Measurements from ENCODE around the gene ATG7. TPM values are rescaled to one million over a fixed set of nuclear protein-coding genes. Genes with fewer than 3 reads are reported as not detected.

The ATG7 gene
- total RNA-seq, 2 donors from 2014 or later = 33.9 to 38.4 TPM

DNA sequence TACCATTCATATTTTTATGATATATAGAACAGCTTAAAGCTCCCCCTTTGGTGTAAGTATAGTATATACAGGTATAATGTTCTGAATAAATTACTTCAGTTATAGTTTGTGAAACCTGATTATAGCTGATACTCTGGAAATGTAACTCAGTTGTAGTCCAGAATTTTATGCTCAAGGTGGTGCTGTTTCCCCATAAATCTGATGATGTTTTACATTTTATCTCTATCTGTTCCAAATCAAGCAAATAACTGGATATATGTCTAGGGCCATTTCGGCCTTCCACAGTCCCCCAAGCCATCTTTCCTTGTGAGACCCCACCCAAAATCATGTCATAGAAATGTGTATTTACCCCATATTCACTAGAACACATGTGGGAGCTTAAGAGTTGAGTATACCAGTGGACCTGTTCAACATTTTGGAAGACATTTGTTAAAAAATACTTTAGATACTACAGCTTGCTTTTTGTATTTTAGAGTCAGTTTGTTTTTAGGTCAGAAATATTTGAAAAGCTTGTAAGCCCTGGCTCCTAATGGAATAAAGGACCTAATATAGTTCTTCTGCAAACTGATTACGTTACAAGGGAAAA is 107.1 kb downstream of the ATG7 start:
- peak; percentile 48 for DNase-seq
- Histone ChIP-seq H3K9ac (ENCODE audit: extremely low read depth, low read length, poor library complexity, severe bottlenecking) (no peak overlapping the region), H3K36me3 (ENCODE audit: control insufficient read depth, insufficient read depth, low read length) (peaks cover under 1% of the 10 kb centered on the region), H3K27me3 (ENCODE audit: control insufficient read depth, insufficient read depth, low read length, poor library complexity, severe bottlenecking) (no peaks in the 10 kb centered on the region), H3K9me3 (ENCODE audit: control insufficient read depth, low read length) (no peaks in the 10 kb centered on the region), H3K4me3 (ENCODE audit: low read length) (no peak overlapping the region), H3K27ac (ENCODE audit: low read depth, low read length) (peak overlapping the region; percentile 84), H3K4me1 (ENCODE audit: control insufficient read depth, insufficient read depth, low read length) (peaks cover 3% of the 10 kb centered on the region)
- Mint-ChIP-seq H3K4me1 (peaks cover 17% of the 10 kb centered on the region), H3K36me3 (ENCODE audit: low read depth) (peaks cover 3% of the 10 kb centered on the region), H3K9me3 (no peaks in the 10 kb centered on the region), H3K4me3 (no peak overlapping the region), H3K27me3 (ENCODE audit: insufficient read depth) (no peaks in the 10 kb centered on the region), H3K27ac (no peak overlapping the region)
- TF ChIP-seq, protein P1, sequence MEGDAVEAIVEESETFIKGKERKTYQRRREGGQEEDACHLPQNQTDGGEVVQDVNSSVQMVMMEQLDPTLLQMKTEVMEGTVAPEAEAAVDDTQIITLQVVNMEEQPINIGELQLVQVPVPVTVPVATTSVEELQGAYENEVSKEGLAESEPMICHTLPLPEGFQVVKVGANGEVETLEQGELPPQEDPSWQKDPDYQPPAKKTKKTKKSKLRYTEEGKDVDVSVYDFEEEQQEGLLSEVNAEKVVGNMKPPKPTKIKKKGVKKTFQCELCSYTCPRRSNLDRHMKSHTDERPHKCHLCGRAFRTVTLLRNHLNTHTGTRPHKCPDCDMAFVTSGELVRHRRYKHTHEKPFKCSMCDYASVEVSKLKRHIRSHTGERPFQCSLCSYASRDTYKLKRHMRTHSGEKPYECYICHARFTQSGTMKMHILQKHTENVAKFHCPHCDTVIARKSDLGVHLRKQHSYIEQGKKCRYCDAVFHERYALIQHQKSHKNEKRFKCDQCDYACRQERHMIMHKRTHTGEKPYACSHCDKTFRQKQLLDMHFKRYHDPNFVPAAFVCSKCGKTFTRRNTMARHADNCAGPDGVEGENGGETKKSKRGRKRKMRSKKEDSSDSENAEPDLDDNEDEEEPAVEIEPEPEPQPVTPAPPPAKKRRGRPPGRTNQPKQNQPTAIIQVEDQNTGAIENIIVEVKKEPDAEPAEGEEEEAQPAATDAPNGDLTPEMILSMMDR (conservative IDR thresholded peaks at IDR 0.05) = peak; percentile 83
- 62 to 100% methylated on average over 1 to 2 of the region's 2 CpGs for WGBS, 2 experiments (ENCODE audit: insufficient coverage in 1 of 2, insufficient read length in 1 of 2)

DNA sequence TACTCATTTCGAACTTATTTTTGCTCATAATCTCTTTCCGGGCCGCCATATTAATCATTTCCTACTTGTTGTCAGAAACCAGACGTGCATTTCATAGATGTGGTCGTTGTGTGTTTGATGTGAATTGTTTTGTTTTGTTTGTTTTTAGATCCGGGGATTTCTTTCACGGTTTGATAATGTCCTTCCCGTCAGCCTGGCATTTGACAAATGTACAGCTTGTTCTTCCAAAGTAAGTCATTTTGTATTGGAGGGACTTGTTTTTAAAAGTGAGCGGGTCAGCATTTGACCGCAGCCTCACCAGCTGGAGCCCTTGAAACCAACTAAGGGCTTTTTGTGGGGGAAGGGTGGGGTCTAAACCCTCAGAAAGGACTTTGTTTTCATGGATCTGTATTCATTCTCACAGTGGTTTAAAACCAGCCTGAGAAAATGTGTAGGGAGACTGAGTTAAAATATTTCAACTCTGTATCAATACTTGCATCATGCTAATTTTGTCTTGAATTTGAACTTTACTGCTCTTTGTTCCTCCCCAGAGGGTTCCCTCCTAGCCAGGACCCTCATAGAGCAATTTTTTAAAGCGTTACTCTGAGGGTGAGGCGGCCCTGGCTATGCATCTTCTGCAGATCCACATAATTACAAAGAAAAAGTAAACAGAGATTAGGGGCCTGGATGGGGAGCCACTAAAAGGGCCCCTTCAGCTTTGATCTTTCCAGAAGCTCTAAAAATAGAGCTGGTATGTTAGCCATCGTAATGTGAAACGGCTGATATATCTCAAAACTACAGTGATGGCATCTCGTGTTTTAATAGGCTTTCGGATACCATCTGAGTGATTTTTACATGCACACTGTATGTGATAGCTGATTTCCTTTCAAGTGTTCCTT is 107.9 kb downstream of the ATG7 start:
- Mint-ChIP-seq H3K36me3 (ENCODE audit: low read depth) (no peaks in the 10 kb centered on the region), H3K27me3 (ENCODE audit: insufficient read depth) (no peaks in the 10 kb centered on the region), H3K9me3 (no peaks in the 10 kb centered on the region), H3K4me3 (no peak overlapping the region), H3K27ac (no peak overlapping the region), H3K4me1 (peaks cover 20% of the 10 kb centered on the region)
- Histone ChIP-seq H3K4me3 (ENCODE audit: low read length) (no peak overlapping the region), H3K27me3 (ENCODE audit: control insufficient read depth, insufficient read depth, low read length, poor library complexity, severe bottlenecking) (no peaks in the 10 kb centered on the region), H3K36me3 (ENCODE audit: control insufficient read depth, insufficient read depth, low read length) (no peaks in the 10 kb centered on the region), H3K4me1 (ENCODE audit: control insufficient read depth, insufficient read depth, low read length) (peaks cover 3% of the 10 kb centered on the region), H3K9me3 (ENCODE audit: control insufficient read depth, low read length) (no peaks in the 10 kb centered on the region), H3K27ac (ENCODE audit: low read depth, low read length) (peak overlapping the region; percentile 84), H3K9ac (ENCODE audit: extremely low read depth, low read length, poor library complexity, severe bottlenecking) (no peak overlapping the region)
- TF ChIP-seq, protein P1 (conservative IDR thresholded peaks at IDR 0.05) = no peak
- DNase-seq = no peak
- 77 to 81% methylated on average over 10 to 16 of the region's 16 CpGs for WGBS, 2 experiments (ENCODE audit: insufficient coverage in 1 of 2, insufficient read length in 1 of 2)

DNA sequence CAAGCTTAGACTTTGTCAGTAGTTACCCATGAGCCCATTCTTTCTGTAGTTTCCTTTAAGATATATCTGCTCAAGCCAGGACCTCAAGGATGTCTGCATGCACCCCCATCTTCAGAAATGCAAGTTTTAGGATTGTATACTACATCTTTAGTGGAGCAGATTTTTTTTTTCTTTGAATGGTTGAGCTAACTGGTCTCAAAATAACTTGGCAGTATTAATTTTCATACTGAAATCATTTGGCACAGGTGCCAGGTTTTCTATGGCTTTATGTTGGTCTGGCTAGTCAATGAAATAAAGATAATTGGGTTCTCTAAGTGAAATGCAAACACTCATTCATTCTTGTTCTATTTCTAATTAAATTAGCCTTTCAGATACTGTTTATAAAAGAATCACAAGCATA is 108.9 kb downstream of the ATG7 start:
- Mint-ChIP-seq H3K4me1 (peaks cover 27% of the 10 kb centered on the region), H3K27me3 (ENCODE audit: insufficient read depth) (no peaks in the 10 kb centered on the region), H3K36me3 (ENCODE audit: low read depth) (no peaks in the 10 kb centered on the region), H3K4me3 (no peak overlapping the region), H3K27ac (no peak overlapping the region), H3K9me3 (no peaks in the 10 kb centered on the region)
- no peak for DNase-seq
- no peaks in the 10 kb centered on the region for H3K36me3 ChIP-seq (ENCODE audit: control insufficient read depth, insufficient read depth, low read length)
- H3K4me1 ChIP-seq (ENCODE audit: control insufficient read depth, insufficient read depth, low read length) = peaks cover 3% of the 10 kb centered on the region
- no peak overlapping the region for H3K27ac ChIP-seq (ENCODE audit: low read depth, low read length)
- TF ChIP-seq, protein P1 (conservative IDR thresholded peaks at IDR 0.05) = no peak
- no peak overlapping the region for H3K9ac ChIP-seq (ENCODE audit: extremely low read depth, low read length, poor library complexity, severe bottlenecking)
- H3K27me3 ChIP-seq (ENCODE audit: control insufficient read depth, insufficient read depth, low read length, poor library complexity, severe bottlenecking) = no peaks in the 10 kb centered on the region
- no peaks in the 10 kb centered on the region for H3K9me3 ChIP-seq (ENCODE audit: control insufficient read depth, low read length)
- no peak overlapping the region for H3K4me3 ChIP-seq (ENCODE audit: low read length)
